Embryonic facial prominence (tissue), 1 donor: ENCODE data around the gene PDZD2.
"Not testable (repeated sequence)": the region's sequence is repeated elsewhere in the genome, so short reads cannot be mapped to it uniquely, and the experiment has no call there.

Experiments
- DNase-seq: peaks from one replicate; pipeline ENCODE4 v3.0.0-alpha.2; 2016; ENCODE audit errors: extremely low spot score

The PDZD2 gene

DNA sequence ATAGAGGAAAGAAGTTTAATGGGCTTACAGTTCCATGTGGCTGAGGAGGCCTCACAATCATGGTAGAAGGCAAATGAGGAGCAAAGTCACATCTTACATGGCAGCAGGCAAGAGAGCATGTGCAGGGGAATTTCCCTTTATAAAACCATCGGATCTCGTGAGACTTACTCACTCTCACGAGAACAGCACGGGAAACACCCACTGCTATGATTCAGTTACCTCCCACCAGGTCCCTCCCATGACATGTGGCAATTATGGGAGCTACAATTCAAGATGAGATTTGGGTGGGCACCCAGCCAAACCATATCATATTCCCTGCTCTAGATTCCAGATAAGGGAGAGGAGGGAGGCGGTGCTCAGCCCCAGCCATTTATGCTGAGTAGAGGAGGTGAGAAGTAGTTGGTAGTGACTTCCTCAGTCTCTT is 336.3 kb downstream of the PDZD2 start:
- DNase-seq: not testable (repeated sequence)

DNA sequence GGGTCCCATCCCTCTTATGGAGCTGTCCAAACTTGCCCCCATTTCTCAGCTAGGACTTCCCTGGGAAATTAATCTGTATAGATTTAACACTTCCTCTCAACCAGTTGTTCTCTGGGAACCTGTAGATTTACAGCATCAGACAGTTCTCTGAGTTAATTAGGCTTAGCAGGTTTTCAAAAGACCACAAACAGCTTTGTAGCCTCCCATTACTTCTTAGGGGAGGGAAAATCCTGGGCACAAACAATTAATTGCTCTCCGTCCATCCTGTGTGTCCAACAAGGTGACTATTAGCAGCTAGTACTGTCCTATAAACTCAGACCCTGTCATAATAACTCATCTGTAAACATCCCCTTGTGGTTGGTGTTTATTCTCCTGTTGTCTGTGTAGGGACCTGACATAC is 337.2 kb downstream of the PDZD2 start:
- DNase-seq: no peak

DNA sequence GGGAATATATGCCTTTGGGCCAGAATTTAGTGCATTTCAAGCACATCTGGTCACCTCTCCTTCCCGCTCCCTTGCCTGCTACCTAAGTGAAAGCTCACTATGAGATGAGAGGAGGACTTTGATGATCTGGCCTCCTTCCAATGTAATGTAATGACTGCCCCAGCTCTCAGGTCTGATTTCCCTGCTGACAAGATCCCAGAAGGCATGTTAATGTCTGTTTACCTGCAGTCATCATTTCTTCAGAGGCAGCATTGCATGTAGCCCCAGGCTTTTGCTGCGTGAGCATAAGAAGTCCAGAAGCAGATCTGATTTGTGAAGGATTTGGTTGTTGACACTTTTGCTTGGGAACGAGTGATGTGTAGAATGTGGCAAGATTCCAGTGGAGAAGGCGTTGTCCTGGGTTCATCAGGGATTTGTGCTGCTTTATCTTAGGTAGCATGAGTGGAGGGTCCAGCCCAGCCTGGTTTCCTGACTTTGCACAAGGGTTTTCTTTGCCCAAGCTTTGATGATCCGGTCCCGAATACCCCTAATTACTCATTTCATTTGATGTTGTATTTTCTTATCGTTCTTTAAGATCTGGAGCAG is 342.5 kb downstream of the PDZD2 start:
- DNase-seq: no peak

DNA sequence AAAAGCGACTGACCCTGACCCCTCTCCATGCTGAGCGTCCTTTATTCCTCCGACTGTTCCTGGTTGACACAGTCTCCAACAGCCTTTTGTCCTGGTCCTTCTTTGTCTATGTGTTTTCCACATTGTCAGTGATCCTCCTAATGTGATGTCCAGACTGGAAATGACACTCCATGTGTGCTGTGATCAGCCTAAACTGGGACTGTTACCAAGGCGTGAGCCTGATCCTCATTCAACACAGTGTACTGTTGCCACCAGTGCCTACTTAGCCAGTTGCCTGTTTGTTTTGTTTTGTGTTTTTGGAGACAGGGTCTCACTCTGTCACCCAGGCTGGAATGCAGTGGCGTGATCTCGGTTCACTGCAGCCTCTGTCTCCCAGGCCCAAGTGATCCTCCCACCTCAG is 343.1 kb downstream of the PDZD2 start:
- no peak for DNase-seq

DNA sequence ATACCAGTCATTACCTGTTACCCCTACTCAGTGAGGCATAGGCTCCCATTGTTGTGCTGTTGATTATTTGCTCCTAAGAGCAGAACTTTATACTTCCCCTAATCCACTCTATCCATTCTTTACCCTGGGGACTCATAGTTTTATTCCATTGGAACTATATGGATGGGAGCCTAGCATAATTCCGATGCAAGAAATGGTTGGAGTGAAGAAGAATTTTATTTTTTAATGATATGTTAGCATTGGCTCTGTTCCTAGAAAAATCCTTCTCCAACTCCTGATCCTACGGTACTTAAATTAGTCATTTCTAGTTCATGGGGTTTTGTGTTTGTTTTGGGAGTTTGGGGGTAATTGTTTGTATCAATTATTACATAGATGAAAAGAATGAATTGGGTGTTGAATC is 343.7 kb downstream of the PDZD2 start:
- DNase-seq: no peak

DNA sequence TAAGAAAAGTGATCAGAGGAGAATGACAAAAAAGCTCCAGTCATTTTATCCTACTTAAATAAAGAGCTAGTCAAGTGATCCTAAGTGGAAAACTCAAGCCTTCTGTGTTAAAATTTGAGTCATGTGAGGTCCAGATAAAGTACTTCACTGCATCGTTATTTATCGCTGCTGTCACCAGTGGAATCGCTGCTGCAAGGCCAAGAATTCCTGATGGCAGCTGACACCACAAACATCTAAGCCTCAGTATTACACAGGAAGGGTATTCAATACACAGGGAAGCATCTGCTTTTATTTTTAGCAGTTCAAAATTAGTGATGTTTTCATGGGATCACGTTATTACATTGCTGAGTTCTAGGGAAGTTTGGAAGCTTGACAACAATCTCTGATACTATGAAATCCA is 344.9 kb downstream of the PDZD2 start:
- no peak for DNase-seq

DNA sequence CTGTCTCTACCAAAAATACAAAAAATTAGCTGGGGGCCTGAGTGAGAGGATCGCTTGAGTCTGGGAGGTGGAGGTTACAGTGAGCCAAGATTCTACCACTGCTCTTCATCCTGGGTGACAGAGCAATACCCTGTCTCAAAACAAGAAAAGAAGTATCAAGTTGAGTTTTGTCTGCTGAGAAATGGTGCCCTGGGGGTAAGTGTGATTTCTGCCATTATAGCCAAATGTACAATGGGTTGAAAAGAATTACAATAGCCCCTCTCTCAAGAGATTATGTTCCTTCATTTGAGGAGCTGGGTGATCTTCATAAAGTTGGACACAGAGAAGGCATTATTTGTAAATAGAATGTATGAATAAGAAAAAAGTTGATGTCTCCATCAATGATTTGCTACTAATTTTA is 345.8 kb downstream of the PDZD2 start:
- no peak for DNase-seq

DNA sequence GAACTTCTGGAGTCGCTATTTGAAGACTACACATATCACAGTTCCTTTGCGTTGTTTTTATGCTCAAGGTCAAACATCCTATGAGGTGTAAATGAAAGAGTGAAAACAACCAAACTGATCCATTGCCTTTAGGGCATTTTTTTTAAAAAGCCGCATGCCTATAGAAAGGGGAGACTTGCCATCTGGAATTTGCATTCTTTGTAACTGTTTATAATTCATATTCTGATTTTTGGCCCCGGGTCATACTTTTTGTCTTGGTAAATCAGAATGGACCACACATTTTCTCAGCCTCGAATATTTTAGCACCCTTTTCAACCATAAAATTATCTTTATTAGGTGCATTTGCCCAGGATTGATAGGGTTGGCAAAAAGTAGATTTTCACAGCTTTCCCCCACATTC is 347.2 kb downstream of the PDZD2 start:
- DNase-seq: no peak

DNA sequence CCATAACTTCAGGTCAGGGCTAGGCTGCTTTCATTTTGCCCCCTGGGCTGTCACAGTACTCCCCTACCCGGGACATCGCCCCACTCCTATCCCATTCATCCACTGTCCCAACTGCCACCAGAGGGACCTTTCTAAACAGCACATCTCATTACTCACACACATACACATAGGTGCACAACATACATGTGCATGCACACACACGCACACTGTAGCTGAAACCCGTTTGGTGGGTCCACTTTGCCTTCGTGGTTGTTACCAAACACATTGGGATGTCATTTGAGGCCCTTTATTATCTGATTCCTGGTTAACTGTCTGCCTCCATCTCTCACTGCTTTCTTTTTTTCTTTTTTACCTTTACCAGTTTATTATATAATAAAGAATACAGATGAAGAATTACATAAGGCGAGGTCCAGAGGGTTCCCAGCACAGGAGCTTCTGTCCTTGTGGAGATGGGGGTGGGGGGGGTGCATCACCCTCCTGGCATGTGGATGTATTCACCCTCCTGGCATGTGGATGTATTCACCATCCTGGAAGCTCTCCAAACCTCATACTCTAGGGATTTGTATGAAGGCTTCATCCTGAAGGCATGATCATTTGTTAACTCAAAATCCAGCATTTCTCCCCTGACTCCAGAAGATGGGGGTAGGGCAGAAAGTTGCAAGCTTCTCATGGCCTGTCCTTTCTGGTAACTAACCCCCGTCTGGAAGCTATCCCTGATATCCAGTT is 349.2 kb downstream of the PDZD2 start:
- no peak for DNase-seq

DNA sequence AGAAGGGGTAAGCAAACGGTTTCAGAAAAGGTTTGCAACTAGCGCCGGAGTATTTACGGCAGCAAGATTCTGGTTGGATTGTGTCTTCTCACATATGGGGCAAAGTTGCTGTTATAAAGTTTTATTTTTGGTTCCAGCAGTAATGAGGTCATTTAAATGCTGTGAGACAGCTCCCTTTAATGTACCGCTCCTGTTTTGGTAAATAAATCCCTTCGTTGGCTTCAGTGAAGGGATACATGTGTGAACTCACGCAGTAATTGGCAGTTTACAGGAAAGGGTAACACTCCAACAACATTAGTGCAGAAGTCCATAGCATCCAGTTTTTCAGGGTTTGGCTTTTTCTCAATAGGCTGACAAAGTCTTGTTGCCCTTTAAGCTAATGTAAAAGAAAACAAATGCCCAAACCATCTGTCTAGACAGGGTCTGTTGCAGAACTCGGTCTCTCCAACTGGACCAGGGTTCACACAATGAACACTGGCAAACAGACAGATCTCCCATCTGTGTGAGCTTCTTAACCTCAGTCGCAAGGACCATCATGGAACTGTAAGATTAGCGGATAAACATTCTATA is 351.2 kb downstream of the PDZD2 start:
- no peak for DNase-seq

DNA sequence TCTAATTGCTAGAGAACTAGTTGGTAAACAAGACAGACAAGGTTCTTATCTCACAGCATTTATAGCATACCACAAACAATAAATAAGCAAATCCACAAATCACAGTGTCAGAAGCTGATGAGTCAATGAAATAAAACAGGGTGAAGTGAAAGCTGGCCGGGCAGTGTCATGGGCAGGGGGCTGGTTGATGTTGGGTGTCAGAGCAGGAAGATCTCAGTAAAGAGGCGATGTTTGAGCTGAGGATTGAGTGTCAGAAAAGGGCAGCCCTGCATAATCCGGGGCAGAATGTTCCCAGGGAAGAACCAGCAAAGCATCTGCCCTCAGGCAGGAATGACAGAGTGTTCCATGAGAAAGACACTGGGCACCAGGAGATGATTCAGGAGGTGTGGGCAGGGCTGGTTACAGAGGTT is 351.8 kb downstream of the PDZD2 start:
- no peak for DNase-seq

DNA sequence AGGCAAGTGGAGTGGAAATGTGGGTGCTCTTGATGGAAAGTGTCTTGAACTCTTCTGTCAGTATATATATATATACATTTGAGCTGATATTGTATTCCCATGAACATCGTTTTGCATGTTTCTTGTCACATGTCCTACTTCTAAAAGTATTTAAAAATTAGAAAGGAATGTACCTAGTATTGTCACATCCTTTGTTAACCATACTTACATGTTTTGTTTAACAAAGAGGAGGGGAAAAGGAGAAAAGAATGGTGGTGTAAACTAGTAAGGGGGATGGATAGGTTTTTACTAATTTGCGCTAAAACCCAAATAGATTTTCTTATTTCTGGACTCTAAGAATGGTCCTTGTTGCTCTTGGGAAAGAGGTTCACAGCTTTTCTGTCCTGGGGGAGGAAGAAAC is 353.4 kb downstream of the PDZD2 start:
- DNase-seq: no peak

DNA sequence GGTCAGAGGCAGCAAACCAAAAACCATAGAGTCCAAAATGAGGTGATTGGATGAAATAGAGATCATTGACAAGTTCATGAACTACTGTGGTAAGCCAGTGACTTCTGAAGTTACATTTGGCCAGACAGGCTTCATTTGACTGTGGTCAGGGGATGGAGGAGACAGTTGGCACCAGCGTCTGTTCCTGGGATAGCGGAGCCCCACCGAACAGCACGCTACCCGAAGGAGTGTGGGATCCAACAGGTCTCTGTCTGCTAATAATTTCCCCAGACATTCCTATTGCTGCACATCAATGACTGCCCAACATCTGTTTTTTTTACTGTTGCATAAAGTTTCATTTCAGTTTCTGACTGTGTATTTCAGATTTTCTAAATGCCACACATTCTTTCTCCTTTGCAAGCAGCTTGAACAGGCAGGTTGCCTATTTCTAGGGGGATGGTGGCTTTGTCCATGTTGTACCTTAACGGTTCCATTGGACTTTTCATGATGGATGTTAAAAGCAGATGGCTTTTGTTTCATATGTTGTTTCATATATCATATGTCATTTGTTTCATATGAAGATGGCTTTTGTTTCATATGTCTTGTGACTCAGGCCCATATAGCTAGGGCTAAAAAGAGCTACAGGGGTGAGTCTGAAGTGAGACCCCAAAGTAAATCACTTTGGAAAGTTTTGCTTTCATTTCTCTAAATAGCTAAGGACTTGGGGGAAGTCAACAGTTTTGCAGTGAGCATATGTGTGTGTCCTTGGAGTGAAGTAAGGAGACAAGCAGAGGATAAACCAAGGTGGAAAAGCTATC is 354.4 kb downstream of the PDZD2 start:
- no peak for DNase-seq

DNA sequence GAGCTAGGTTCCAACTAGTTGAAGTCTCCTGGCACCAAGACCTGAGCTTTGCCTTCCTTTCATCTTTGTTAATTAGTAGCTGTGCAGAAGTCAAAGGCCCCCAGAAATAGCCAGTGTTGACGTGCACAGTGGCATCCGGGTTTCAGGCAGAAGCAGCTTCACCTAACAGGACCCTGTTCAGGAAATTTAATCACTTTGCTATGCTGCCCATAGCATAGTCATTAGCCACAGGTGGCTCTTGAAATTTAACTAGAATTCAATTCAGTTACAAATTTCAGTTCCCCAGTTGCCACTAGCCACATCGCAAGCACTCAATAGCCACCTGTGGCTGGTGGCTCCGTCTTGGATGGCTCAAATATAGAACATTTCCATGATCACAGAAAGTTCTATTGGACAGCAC is 356.1 kb downstream of the PDZD2 start:
- DNase-seq: no peak

DNA sequence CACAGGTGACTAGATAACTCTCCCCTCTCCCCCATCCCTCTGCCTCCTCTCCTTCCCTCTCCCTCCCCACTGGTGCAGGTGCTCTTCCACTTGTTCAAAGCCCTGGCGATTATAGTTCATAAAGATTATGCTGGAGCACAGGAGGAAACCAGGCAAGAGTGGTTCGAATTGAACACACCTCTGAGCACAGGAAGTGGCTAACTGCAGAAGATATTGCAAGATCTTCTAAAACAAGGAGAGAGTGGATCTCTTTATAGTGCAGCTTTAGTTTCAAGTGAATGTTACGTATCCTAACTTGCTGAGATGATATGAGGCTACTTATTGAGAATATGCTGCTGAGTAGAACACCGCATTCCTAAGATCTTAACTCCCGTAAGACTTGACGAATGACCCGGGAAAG is 356.8 kb downstream of the PDZD2 start:
- no peak for DNase-seq

DNA sequence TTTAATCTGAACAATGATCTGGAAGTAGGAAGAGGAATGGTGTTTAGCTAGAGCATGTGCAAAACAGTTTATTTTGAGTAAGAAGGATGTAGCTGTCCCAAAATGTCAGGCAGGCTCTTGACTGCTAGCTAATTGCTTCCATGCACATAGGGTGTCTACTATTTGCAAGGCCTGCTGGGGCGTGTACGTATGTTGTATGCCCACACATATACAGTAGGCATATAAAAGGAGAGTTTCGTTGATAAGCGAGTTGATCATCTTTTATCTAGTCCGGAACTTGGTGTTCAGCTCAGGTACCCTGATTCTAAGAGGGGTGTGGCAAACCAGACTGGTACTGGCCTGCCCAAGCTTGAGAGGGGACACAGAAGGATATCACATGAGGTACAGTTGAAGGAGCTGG is 358.0 kb downstream of the PDZD2 start:
- no peak for DNase-seq

DNA sequence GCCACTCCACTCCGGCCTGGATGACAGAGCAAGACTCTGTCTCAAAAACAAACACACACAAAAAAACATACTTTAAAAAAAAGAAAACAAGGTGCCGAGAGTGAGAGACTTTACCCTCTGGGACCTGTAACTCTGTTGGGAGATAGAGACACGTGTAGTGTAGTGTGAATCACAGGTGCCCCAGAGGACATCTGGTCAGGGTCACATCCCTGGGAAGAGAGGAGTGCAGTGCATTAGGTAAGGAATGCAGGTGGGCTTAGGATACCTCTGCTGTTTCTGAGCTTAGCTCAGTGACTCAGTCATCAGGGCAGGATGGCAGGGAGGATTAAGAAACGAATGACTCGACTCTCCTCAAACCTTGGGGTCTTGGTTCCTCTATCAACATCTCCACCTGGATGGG is 360.5 kb downstream of the PDZD2 start:
- DNase-seq: no peak

DNA sequence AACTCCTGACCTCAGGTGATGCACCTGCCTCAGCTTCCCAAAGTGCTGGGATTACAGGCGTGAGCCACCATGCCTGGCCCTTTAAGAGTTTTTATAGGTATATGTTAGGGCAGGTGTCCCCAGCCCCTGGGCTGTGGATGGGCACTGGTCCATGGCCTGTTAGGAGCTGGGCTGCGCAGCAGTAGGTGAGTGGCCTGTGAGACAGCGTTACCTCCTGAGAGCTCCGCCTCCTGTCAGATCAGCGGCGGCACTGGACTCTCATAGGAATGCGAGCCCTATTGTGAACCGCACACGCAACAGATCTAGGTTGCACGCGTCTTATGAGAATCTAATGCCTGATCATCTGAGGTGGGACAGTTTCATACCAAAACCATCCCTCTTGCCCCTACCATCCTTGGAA is 361.8 kb downstream of the PDZD2 start:
- DNase-seq: no peak

DNA sequence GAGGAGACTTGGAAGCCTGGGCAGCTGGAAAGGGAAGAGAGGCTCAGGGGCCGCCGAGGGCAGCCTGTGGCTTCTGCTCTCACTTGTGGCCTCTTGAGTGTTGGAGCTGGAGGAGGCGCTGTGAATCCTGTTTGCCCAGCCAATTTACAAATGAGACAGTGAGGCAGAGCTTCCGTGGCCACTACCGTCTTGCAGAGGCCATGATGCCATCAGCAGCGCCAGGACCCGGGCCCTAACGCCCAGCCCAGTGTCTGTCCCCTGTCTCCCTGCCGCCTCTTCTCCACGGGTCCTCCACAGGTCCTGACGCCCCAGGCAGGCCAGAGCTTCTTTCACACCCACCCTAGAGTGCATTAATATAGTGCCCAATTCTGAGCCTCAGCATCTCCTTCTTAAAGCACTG is 362.4 kb downstream of the PDZD2 start:
- DNase-seq: no peak

DNA sequence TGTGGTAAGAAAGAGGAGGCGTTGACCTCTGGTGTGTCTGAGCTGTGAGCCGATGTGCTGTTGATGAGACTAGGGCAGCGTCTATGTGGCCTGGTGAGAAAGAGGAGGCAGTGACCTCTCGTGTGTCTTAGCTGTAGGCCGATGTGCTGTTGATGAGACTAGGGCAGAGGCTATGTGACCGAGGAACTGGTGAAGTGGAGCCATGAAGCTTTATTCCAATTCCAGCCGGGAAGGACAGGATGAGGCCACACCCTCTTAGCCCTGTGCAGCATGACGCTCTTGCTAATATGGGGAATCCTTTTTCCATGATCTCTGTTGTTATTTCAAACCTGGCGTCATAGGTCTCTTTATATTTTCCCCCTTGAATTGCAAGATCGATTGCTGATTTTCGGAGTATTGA is 362.8 kb downstream of the PDZD2 start:
- DNase-seq: no peak

DNA sequence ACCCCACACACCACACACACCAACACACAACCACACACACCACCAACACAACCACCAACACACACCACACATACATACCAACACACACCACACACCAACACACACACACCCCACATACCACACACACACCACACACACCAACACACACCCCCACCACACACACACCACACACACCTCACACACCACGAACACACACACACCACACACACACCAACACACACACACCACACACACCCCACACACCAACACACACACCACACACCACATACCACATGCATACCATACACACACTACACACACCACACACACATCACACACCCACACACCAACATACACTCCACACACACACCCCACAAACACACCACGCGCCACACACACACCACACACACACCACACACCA is 363.8 kb downstream of the PDZD2 start:
- DNase-seq: no peak

DNA sequence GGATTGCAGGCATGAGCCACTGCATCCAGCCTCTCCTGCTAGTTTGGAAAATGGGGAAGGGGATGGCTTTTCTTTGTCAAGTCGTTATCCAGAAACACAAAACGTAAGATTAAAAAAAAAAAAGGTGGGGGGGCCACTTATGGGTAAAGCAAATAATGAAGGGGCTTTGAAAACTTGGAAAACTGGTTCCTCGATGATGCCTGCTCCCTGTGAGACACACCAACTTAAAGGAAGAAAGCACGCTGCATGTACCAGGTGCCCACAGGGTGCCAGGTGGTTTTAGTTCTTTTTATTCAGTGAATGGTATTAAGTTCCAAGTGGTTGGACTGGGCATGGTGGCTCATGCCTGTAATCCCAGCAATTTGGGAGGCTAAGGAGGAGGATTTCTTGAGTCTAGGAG is 365.1 kb downstream of the PDZD2 start:
- DNase-seq: no peak

DNA sequence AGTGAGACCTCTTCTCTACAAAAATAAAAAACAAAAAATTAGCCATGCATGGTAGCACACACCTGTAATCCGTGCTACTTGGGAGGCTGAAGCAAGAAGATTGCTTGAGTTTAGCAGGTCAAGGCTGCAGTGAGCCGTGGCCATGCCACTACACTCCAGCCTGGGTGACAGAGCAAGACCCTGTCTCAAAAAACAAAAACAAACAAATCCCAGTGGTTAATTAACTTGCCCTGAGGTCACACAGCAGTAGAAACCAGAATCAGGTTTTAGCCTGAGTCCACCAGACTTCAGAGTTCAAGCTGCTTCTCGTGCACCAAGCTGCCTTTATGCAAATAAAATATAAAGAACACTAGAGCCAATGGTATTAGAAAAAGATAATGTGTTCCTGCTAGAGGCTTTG is 365.5 kb downstream of the PDZD2 start:
- no peak for DNase-seq
